ENCODE measurements around the gene IGSF3.

IGSF3 gene

DNA sequence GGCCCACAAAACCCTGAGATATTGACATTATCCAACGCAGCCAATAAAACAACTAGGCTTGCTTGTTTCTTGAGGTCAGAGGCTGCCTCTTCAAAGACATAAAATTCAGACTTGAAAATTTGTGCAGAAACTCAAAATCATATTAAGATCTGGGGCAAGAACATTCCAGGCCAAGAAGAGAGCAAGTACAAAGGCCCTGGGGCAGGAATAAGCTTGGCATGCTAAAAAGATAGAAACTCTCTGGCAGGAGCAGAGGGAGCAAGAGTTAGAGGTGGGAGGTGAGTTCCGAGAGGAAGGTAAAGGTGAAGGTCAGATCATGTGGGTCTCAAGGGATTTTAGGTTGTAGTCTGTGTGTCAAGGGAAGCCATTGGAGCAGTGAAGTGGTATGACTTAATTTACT, 8.8 kb upstream of the IGSF3 start:
- TF ChIP-seq, protein P1, sequence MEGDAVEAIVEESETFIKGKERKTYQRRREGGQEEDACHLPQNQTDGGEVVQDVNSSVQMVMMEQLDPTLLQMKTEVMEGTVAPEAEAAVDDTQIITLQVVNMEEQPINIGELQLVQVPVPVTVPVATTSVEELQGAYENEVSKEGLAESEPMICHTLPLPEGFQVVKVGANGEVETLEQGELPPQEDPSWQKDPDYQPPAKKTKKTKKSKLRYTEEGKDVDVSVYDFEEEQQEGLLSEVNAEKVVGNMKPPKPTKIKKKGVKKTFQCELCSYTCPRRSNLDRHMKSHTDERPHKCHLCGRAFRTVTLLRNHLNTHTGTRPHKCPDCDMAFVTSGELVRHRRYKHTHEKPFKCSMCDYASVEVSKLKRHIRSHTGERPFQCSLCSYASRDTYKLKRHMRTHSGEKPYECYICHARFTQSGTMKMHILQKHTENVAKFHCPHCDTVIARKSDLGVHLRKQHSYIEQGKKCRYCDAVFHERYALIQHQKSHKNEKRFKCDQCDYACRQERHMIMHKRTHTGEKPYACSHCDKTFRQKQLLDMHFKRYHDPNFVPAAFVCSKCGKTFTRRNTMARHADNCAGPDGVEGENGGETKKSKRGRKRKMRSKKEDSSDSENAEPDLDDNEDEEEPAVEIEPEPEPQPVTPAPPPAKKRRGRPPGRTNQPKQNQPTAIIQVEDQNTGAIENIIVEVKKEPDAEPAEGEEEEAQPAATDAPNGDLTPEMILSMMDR (IDR thresholded peaks at IDR 0.05; ENCODE audit: low read depth, low read length, missing control alignments), result no peak
- in situ Hi-C loops (cut with HindIII; ENCODE audit: low sequenced_read_pairs), result no loop called here
- H3K4me3 ChIP-seq (ENCODE audit: low read depth, low read length), result no peak overlapping the region
- DNase-seq (ENCODE audit: low read depth), result no peak

DNA sequence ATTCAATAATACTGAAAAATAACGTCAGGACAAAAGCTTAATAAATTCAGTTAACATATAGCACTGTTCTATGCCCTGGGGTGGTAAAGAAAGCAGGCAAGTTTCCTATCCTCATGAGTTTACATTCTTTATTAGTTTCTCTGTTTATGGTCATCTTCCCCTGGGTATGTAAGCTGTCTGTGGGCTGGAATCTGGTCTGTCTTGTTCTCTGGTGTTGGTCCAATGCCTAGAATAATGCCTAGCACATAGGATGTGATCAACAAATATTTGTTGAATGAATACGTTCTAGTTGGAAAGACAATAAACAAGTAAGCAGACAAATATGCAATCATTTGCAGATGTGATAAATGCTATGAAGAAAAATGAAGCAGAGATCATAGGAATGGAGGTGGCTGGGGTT, 7.2 kb upstream of the IGSF3 start:
- TF ChIP-seq, protein P1 (IDR thresholded peaks at IDR 0.05; ENCODE audit: low read depth, low read length, missing control alignments), result no peak
- in situ Hi-C loops (cut with HindIII; ENCODE audit: low sequenced_read_pairs), result no loop called here
- no peak for DNase-seq (ENCODE audit: low read depth)
- H3K4me3 ChIP-seq (ENCODE audit: low read depth, low read length), result no peak overlapping the region

DNA sequence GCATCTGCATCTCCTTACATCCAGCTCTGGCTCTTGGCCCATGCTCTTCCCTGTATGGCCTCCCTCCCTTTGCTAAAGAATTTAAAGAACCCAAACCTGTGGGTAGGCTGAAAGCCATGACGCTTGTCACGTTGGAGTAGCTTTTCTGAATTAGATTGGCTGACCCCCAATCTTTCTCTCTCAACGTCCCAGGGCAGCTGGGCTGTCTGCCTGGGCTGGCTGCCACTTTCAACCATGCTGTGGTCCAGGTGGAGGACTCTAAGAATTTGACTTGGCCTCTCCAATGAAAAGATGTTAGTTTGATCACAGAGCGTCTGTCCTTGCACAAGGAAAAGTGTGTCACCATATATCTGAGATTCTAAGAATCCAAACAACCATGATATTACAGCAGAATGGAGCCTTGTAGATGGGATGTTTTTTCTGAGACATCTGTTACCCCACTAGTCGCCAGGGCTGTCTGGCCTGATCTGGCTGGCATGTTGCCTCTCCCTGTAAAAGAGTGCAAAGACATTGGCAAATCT, 6.5 kb upstream of the IGSF3 start:
- in situ Hi-C loops (cut with HindIII; ENCODE audit: low sequenced_read_pairs), result no loop called here
- no peak overlapping the region for H3K4me3 ChIP-seq (ENCODE audit: low read depth, low read length)
- DNase-seq (ENCODE audit: low read depth), result peak; percentile 57
- TF ChIP-seq, protein P1 (IDR thresholded peaks at IDR 0.05; ENCODE audit: low read depth, low read length, missing control alignments), result no peak

DNA sequence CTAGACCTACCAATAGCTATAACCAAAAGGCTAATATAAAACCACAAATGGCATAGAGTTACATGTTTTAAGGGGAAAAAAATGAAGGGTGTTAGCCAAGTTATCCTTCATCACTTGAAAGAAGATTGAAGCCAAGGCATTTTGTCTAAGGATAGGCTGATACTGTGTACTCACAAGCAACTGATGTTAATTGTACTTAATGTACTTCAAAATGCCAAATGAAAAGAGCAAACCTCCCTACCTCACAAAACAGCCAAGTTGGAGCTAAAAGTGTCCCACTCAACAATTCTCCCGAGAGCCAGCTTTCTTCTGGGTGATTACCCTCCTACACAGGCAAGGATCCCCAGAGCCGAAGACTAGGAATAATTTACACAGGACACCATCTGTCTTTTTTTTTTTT, 4.4 kb upstream of the IGSF3 start:
- TF ChIP-seq, protein P1 (IDR thresholded peaks at IDR 0.05; ENCODE audit: low read depth, low read length, missing control alignments), result no peak
- DNase-seq (ENCODE audit: low read depth), result no peak
- in situ Hi-C loops (cut with HindIII; ENCODE audit: low sequenced_read_pairs), result no loop called here
- H3K4me3 ChIP-seq (ENCODE audit: low read depth, low read length), result no peak overlapping the region

DNA sequence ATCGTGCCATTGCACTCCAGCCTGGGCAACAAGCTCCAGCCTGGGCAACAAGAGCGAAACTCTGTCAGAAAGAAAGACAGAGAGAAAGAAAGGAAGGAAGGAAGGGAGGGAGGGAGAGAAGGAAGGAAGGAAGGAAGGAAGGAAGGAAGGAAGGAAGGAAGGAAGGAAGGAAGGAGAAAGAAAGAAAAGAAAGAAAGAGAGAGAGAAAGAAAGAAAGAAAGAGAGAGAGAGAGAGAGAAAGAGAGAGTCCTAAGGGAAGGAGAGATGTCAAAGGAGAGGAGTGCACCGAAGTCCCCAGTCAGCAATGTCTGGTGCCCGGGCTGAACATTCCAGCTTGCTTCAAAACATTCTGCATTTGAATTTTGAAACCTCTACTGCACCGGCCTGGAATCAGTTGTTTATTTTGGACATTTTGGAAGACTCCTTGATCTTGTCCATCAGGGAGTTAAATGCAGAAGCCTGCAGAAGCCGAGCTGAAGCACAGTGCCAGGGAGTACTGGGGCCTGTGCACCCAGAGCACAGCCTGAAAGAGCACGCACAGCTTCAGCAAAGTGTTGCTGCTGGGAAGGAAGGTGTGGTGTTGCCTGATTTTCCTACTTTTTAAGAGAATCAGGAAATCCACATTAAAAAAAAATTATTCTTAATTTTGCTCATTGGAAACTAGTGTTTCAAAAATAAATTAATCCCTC, 3.7 kb upstream of the IGSF3 start:
- no peak overlapping the region for H3K4me3 ChIP-seq (ENCODE audit: low read depth, low read length)
- no peak for DNase-seq (ENCODE audit: low read depth)
- in situ Hi-C loops (cut with HindIII; ENCODE audit: low sequenced_read_pairs), result no loop called here
- TF ChIP-seq, protein P1 (IDR thresholded peaks at IDR 0.05; ENCODE audit: low read depth, low read length, missing control alignments), result no peak

DNA sequence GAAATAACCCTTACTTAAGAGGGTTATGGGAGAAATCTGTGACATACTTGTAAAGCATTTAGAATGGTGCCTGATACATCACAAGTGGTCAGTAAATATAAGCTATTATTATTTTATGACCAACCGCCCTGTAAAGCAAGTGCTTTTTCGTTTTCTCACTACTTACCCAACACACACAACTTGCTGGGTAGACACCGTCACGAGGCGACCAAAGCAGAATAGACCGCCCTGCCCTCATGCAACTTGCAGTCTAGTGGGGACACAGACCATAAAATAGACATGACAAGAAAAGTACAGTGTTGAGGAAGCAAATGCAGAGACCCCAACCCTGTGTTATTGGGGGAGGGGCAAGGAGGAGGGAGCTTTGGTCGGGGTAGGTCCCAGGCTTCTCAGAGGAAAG, 744 bp upstream of the IGSF3 start:
- in situ Hi-C loops (cut with HindIII; ENCODE audit: low sequenced_read_pairs), result no loop called here
- DNase-seq (ENCODE audit: low read depth), result no peak
- no peak overlapping the region for H3K4me3 ChIP-seq (ENCODE audit: low read depth, low read length)
- TF ChIP-seq, protein P1 (IDR thresholded peaks at IDR 0.05; ENCODE audit: low read depth, low read length, missing control alignments), result no peak

Data from astrocyte of the cerebellum (primary cell).